ENCODE measurements around the gene ZNF599.
A peak's percentile ranks its signal among the peaks of the same experiment; 100 is the strongest.

The ZNF599 gene

DNA sequence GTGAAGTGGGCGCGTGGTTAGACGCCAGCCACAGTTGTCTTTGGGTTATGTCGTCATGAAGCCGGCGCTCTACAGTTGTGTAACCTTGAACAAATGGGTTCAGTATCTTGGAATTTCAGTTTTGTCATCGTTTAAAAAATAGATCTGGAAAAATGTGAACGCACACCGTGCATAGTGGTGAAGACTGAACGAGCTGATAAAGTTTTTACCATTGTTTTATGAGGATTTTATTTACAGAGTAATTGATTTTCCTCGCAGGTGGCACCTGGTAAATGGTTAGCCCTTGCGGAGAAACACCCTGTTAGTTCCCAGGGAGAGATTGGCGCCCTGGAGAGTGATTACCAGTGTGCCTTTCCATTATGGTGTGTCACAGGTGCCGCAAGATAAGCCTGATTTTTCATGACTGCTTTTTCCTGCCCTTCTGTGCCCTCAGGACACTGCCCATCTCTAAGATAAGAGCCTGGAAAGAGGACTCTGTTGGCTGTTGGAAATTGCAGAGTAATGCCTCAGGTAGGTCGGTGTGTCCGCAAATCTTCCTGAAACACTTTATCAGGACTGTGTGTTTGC is 38.4 kb downstream of the ZNF599 start:
- DNase-seq, result no peak

DNA sequence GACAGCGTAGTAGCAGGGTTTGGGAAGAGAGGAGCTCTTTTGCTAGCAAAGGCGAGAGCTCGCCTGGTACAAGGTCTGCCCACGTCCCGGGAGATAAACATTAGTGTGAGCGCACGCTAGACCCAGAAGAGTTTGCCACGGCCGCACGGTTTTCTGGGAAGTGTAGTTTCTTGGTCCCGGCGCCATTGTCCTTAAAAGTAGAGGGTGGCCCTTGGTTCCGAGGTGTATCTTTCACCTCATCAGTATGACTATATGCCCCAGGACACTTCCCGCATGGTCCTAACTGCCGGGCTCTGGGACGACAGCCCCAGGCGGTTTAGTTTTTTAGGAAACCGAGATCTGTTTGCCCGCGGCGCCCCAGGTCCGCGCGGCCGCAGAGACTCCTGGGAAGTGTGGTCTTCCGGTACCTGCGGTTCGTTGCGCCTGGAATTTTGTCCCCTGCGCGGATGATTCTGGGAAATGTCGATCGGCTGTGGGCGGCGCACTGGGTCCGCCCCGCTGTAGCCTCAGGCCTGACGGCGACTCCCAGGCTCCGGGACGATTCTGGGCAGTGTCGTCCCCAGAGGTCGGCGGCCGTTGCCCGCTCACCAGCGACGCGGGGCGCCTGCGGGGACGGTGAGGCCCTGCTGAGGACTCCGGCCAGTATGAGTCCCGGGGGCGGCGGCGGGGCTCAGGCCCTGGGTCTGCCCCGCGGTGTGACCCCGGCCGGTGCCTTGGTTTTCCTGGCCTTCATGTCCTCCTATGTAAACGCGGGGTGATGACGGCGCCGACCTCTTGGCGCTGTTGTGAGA is 39.1 kb downstream of the ZNF599 start, which contains the start of gene ZNF181:
Gene ZNF181 (plus strand): TSS at position 498 of the 791 bp plus-strand sequence. CDS start 795 bp downstream, outside the sequence.
- peak; percentile 98 for DNase-seq

DNA sequence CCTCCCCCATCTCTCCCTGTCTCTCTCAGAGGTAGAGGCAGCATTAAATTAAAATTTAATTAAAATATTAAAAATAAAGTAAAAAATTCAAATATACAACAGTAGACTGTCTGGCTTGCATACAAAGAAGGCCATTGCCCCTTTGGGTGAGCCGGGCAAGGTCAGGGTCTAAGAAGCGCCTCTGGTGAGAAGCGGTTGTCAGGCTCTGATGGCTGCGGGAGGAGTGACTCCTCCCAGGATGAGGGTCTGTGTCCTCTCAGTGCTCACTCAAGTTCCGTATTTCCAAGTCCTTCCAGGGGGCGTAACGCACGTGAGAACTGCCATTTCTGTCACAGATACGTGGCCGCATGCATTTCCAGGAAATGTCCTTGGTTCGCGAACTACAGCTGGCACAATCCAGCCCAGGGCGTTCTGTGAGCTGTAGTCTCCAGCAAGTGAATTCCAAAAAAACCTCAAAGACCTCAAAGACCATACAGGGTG is 39.7 kb downstream of the ZNF599 start:
- peak; percentile 97 for DNase-seq

DNA sequence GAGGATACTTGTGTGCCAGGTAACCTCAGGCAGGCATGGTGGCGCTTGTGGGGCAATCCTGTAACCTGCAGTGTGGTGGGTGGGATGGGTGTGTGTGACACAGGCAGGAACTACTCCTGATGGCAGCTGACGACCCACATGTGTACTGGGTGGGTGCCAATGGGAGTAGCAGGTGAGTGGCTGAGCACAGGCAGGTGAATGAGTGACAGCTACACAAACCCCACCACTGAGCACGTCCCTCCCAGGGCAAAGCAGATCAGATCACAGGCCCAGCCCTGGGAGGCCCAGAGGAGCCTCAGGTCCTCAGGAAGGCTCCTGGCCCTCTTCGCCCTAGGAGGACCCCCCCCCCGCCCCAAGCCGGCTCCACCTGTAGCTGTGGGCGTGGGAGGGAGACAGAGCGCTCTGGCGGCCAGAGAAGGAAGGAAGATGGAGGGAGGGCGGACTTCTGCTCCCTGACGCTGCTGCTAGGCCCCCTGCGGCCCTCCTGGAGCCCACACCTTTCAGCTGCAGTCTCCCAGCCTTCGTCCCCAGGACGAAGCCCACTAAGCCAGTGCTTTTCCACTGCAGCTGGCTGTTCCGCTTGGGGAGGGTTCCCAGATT is 40.3 kb downstream of the ZNF599 start:
- no peak for DNase-seq

DNA sequence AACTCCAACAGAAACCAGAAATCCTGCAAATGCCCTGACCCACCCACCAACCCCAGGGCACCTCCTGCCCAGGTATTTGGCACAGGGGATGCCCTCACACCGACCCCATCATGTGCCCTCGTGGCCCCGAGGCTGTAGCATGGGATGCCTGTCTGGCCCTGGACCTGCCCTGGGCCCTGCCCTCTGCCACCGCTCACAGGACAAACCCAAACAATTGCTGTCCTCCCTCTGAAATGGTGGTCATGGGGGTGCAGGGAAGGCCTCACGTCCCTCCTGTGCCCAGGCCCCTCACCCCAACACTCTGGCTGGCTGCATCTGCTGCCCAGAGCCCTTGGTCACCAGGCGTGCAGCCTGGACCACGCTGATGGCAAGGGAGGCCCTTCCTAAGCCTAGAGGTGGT is 41.1 kb downstream of the ZNF599 start:
- DNase-seq, result no peak

DNA sequence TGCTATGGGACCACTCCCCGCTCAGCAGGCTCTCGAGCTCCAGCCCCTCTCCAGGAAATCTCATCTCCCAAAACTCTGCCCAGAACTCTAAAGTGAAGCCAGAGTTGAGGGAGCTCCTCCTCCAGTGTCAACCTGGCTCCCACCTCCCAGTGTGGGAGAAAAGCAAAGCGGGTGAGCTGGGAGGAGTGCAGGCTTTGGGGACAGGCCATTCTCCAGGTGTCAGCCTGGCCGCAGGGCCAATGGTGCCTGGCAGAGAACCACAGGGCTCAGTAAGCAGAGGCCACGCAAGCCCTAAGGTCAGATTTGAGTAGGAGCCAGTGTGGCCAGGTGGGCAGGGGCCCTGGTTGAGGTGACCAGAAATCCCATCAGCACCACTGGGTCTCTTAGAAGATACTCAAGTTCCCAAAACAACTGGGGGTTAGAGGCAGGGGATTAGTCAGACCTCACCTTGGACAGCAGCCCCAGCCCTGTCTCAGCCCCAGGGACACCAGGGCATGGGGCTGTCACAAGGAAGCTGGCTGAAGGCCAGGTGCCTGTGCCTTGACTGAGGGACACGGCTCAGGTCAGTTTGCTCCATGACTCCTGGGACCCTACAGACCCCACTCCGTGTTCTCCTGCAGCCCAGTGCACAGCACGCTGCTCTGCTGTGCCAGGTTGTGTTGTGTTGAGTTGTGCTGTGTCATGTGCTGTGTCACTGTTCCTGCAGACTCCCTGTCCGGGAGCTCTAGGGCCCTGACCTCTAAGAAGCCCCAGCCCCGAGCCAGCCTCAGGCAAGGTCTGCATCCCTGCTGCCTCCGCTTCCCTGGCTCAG is 41.8 kb downstream of the ZNF599 start:
- peak; percentile 21 for DNase-seq

DNA sequence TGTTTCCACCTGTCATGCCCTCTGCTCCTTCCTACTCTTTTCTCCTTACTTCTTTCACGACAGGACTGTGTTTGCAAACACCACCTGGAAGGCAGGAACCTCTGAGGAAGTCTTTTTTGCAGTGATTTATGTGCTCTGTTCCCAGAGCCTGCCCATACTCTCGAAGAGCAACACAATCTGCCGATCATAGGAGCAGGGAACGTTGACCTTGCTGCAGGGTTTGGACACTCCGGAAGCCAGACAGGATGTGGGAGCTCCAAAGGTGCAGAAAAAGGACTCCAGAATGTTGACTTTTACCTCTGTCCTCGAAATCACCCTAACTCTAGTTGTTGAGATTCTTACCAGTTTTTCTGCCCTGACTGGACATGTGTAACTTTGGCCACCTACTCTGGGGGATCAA is 47.6 kb downstream of the ZNF599 start:
- DNase-seq, result no peak

DNA sequence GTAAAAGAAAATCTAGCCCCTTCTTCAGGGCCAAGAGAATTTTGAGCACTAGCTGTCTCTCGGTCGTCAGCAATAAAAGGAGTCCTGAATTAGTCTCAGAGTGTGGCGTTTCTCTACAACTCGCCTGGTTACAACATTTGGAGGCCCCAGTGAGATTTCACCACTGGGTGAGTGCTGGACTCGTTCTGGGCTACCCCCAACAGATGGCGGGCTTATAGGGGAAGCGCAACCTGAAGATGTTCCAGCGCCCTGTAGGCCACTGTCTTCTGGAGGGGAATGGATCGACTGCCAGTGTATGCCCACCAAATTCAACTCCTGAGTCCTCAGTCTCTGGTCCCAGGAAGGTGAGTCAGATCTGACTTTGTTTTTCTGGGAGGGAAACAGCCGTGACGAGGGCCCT is 50.7 kb downstream of the ZNF599 start:
- DNase-seq, result no peak

DNA sequence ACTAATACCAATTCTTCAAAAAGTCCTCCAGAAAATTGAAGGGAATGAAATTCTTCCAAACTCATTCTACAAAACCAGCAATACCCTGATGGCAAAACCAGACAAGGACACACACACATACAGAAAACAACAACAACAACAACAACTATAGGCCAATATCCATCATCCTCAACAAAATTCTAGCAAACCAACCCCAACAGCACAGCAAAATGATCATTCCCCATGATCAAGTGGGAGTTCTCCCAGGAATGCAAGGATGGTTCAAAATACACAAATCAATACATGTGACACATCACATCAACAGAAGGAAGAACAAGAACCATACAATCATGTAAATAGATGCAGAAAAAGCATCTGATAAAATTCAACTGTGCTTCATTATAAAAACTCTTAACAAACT is 57.7 kb downstream of the ZNF599 start:
- DNase-seq, result no peak

DNA sequence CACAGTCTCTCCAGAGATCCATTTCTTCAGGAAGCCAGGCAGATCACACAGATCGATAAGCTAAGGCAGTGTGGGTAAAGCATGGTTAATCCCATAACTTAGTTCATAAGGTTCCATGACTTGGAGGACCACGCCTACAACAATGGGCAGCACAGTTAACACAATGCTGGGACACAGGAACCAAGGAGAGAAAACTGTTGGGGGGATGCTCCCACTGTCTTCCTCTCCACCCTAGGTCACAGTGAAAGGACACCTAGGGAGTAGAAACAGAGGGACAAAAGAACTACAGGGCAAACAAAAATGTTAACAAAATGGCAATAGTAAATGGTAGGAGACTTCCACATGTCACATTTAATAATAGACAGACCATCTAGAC is 59.8 kb downstream of the ZNF599 start:
- DNase-seq, result no peak

DNA sequence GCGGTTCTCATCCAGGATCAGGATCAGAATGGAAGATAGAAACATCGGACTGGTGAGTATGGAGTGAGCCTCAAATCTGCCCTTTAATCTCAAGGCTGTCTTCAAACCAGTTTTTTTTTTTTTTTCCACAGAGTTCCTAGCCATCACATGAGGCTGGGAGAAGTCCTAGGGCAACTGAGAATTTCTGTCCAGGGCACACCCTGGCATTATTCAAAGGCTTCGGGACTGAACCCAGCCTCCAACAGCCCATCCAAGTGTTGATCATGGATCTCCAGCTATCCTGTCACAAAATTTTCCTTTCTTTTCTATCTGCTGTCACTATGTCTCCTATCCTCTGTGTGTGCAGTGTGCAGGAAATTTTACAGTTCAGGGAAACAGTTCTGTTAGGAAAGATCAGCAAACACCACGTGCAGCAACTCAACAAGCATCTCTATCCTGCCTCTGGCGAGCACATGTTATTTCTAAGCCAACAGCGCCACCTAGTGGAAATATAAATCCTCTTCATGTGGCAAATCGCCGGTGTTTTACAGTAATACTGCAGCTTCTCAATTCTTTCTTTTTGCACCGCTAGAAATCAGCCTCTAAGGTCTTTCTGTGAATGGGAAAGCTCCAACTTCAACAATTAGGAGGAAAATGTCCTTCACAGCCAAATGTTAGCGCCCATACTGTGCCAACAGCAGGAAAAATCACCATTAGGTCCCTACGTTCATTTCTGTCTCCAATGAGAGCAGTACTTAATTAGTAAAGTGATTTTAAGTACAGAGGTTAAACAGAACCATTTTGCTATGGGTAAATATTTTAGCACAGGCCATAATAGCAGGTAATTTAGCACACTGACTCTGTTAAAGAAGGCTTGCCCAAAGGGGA is 60.4 kb downstream of the ZNF599 start:
- DNase-seq, result peak; percentile 90

DNA sequence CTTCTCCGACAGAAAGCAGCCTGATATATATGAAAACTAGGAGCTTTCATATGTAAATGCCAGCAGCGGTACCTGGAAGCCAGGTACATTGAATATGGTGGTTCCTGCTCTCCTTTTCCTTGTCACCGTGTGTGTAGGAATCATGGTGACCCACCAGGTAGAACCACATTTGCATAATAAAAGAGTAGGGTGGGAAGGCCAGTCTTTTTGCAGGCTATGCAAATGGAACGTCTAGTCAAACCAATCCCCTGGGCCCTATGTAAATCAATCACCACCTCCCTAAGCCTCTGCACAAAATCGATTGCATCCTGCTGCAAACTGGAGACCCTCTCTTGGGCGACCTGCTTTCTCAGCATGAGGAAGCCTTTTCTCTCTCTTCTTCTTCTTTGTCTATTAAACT is 61.1 kb downstream of the ZNF599 start:
- DNase-seq, result no peak
